HG03135 (cell line): ENCODE results near the gene AVPR1B.
"Not testable (repeated sequence)": the region's sequence is repeated elsewhere in the genome, so short reads cannot be mapped to it uniquely, and the experiment has no call there.

Experiments
- ATAC-seq: cut with Tn5 transposase; IDR thresholded peaks from one replicate; pipeline ENCODE4 v1.9.1; 2021; ENCODE audit warnings: mild to moderate bottlenecking, moderate library complexity; ENCODE audit not compliant: unreplicated experiment

AVPR1B gene

GRCh38 chr1:206082831-206083695, 34.1 kb downstream of the AVPR1B start:
- no peak for ATAC-seq

- no peak for ATAC-seq
Measured at GRCh38 chr1:206081856-206082255, 35.3 kb downstream of the AVPR1B start.

GRCh38 chr1:206080026-206080820, 37.0 kb downstream of the AVPR1B start:
- ATAC-seq: no peak

DNA sequence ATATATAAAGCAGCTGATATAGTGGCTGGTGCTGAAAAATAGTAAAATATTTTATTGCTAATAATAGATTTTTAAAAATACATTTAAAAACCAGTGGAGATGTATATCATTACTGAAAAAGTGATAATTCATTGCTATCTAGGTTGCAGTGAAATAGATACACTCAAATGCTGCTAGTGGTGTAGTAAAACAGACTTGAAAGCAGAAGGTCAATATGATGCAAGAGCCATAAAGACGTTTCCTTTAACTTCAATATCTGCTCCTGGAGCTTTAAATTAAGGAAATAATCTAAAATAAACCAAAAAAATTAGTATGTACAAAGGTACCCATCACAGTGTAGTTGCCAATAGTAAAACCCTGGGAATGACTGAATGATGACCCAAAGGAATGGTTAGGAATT, 38.1 kb downstream of the AVPR1B start:
- ATAC-seq: no peak

DNA sequence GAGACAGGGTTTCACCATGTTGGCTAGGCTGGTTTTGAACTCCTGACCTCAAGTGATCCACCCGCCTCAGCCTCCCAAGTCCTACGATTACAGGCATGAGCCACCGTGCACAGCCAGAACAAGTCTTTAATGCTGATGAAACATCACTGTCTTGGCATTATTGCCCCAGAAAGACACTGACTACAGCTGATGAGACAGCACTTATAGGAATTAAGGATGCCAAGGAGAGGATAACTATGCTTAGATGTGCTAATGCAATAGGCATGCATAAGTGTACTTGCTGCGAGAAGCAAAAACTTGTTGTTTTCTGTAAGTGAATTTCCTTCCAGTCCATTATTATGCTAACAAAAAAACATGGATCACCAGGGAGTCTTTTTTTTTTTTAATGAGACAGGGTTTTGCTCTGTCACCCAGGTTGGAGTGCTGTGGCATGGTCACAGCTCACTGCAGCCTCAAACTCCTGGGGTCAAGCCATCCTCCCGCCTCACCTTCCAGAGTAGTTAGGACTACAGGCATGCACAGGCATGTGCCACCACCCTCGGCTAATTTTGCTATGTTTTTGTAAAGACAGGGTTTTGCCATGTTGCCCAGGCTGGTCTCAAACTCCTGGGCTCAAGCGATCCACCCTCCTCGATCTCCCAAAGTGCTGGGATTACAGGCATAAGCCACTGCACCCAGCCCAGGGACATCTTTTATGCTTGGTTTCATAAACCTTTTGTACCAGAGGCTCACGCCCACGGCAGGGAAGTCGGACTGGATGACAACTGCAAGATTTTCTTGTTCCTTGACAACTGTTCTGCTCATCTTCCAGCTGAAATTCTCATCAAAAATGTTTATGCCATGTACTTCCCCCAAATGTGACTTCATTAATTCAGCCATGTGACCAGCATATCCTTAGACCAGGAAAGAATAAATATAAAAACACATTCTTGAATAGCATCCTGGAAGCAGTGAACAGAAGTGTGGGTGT, 41.1 kb downstream of the AVPR1B start:
- no peak for ATAC-seq

DNA sequence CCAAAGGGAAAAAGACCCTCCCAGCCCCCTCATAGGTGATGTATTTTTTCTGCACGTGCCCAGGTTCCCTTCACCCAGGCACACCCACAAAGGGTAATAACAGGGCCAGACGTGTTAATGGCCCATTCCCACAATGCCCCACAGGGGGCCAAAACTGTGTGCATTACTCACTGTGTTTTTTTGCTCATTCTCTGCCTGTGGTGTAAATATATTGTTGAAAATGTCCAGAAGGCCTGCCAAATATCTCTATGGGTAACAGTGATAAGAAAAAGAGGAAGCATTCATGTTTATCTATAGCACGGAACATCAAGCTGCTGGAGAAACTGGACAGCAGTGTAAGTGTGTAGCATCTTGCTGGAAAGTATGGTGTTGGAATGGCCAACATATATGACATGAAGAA, 42.3 kb downstream of the AVPR1B start:
- ATAC-seq: no peak

DNA sequence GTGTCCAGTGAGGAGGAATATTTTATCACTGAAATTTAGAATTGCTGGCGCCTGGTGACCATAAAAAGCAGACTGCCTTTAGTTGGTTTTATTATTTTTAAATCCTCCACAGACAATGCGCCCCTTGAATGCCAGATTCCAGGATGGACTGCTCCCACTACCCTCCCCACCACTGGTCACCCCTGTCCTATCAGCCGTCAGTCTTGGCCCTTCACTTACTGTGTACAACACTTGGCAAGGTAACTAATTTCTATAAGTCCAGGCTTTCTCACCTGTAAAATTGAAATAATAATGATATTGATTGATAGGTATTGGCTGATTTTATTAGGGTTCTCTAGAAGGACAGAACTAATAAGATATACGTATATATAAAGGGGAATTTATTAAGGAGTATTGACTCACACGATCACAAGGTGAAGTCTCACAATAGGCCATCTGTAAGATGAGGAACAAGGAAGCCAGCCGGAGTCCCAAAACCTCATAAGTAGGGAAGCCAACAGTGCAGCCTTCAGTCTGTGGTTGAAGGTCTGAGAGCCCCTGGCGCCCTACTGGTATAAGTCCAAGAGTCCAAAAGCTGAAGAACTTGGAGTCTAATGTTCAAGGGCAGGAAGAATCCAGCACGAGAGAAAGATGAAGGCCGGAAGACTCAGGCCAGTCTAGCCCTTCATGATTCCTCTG, 46.4 kb downstream of the AVPR1B start:
- no peak for ATAC-seq

DNA sequence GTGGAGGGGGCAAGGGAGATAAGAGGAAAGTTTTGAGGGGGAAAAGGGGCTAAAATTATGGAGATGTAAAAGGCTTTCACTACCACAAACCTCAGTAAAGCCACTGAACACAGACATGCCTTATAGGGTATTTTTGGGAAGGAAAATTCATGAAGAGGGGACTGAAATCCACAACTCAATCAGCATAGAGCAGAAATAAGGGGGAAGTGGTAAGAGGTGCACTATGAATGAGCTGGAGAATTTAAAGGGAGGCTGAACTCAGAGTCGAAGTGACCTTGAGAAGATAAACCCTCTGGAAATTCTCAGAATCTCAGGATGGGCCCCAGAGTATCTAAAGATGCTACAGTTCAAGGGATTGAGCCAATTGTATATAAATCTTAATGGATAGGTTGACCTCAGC, 48.9 kb downstream of the AVPR1B start:
- ATAC-seq: no peak

DNA sequence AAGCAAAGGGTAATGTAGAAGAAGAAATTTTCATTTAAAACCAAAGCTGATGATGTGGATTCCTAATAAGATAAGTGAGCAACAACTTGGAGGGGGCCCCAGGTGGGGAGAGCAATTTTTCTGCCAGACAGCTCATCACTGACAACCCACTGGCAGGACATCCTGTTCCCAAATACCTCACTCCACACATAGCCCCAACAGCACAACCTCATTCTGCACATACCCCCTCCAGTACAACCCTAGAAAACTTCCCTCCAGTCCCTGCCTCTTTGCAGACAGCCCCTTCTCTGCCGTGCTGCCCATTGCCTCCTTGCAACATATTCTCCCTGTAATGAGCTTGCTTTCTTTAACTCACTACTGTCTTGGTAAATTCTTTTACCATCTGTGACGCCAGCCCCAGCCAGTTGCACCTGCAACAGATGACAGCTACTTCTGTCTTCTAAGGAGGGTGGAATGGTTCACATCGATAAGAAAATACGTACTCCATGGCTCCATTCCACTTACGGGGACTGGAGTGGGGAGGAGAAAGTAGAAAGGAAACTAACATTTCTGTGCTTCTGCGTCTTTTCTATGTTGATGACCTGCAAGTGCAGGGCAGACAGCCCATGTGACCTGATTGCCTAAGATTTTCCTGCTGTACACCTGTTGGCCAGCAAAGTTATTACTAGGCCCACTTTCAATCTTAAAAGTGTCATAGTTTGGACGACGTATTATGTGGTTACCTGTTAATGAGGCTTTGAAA, 49.5 kb downstream of the AVPR1B start:
- no peak for ATAC-seq

DNA sequence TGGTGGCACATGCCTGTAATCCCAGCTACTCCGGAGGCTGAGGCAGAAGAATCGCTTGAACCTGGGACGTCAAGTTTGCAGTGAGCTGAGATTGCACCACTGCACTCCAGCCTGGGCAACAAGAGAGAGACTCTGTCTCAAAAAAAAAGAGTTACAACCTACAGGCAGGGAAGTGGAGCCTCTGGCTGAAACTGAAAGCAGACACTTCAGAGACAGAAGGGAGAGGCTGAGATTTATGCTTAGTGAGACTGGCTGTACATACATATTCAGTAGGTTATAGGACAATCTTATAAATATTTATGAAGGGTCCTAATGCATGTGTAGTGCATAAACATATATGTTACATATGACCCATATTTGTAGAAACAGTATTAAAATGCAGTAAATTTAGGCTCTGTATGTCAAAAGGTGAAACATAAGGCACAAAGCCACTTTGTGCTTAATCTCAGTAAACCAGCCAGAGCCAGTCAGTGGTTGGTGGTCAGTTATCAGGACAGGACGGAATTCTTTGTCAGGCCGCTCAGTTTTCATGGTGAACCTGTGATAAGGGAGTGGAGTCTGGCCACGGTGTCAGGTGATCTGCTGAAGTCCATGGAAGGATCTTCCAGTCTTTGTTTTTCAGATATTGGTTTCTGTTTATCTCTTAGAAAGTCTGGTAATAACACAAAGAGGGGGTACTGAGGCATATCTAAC, 50.6 kb downstream of the AVPR1B start:
- peak; percentile 94 for ATAC-seq

DNA sequence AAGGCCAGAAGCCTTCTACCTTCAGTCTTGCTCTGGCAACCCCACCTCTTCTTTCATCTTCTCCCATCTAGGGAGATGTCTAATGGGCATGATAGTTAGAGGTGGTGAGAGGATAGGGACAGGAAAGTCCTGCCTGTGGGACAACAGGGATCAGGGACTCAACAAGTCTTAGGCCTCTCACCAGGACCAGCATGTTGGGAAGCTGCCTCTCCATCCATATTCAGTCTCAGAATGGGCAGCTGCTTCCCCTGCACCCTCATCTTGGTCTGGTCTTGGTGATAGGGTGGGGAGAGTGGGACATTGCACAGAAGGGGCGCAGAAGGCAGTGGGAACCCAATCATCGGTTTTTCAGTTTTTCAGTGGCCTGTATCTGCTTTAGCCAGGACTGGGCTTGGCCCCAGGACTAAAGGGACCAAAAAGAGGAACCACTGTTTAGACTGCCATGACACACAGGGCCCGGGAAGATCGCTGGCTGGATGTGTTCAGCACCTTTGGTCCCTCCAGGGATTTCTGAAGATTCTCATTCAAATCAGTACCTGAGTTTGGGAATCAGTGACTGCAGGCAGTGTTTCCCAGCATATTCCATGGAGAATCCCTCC, 51.5 kb downstream of the AVPR1B start:
- ATAC-seq: no peak

DNA sequence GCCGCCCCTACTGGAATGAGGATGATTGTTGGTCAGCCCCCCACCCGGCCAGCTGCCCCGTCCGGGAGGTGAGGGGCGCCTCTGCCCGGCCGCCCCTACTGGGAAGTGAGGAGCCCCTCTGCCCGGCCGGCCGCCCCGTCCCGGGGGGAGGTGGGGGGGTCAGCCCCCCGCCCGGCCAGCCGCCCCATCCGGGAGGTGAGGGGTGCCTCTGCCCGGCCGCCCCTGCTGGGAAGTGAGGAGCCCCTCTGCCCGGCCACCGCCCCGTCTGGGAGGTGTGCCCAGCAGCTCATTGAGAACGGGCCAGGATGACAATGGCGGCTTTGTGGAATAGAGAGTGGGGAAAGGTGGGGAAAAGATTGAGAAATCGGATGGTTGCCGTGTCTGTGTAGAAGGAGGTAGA, 52.7 kb downstream of the AVPR1B start:
- not testable (repeated sequence) for ATAC-seq

DNA sequence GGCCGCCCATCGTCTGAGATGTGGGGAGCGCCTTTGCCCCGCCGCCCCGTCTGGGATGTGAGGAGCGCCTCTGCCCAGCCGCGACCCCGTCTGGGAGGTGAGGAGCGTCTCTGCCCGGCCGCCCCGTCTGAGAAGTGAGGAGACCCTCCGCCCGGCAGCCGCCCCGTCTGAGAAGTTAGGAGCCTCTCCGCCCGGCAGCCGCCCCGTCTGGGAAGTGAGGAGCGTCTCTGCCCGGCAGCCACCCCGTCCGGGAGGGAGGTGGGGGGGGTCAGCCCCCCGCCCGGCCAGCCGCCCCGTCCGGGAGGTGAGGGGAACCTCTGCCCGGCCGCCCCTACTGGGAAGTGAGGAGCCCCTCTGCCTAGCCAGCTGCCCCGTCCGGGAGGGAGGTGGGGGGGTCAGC, 53.2 kb downstream of the AVPR1B start:
- ATAC-seq: not testable (repeated sequence)

GRCh38 chr1:206062464-206062863, 54.7 kb downstream of the AVPR1B start:
- ATAC-seq: no peak

DNA sequence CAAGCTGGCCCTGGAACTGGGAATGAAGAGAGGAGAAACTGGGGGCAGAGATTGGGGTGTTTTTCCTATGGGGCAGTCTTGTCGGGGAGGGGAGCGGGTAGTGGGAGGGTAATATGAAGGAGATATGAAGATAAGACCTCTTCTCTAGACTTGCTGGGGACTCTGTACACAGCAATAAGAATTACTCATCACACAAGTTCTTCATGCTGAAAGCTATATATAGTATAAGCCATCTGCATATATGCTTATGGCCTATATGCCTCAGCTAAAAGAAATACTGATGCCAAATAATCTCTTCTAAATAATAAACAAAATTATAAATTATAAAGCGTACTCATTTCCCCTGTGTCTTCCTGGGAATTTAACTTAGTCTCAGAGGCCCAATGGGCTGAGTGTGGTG, 56.3 kb downstream of the AVPR1B start:
- ATAC-seq: no peak
